ENCODE measurements around the gene TMPRSS3.
A peak's percentile ranks its signal among the peaks of the same experiment; 100 is the strongest.
"Not testable (repeated sequence)": the region's sequence is repeated elsewhere in the genome, so short reads cannot be mapped to it uniquely, and the experiment has no call there.

TMPRSS3 gene

DNA sequence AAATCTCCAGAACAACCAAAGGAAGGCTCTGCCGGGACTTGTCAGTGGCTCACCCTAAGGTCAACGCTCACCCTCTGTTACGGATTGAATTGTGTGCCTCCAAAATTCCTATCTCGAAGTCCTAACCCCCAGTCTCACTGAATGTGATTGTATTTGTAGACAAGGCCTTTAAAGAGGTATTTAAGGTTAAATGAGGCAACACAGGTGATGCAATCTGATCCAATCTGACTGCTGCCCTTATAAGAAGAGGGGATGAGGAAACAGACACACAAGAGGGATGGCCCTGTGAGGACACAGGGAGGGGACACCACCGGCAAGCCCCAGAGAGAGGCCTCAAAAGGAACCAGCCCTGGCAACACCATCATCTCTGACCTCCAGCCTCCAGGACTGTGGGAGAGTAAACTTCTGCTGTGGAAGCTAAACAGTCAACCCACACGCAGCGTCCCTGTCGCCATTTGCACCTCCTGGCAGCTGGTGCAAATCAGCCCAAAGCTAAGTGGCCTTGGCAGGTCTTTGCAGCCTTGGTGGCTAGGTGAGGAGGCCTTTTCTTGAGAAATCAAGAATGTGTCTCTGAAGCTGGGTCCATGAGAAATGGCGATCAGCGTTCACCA is 32.1 kb upstream of the TMPRSS3 start:
- DNase-seq (ENCODE audit: low read depth in 2 of 2), result no peak

DNA sequence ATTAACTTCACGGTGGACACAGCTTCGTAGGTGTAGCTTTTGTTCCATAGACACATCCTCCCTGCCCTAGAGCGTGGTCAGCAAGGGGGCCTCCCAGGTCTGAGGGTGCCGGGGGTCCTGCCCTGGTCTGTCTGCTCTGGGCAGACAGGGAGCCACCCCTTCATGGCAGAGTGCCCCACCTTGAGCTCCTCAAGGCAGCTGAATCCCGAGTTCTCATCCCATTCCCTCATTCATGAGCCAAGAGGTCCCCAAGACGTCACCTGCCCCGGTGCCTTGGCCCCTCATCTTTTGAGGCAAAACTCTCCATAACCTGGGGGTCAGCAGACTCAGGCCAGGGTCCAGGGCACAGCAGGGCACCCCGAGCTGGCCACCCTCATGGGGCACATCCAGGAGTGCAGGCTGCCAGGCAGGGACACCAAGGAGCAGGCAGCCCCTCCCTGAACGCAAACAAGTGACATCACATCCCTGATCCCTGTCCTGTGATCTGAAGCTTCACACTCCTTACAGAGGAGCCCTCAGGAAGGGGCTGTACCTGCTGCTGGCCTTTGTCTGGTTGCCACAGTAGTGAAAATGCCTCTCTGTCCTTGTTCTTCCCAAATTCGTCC is 31.1 kb upstream of the TMPRSS3 start:
- no peak for DNase-seq (ENCODE audit: low read depth in 2 of 2)

DNA sequence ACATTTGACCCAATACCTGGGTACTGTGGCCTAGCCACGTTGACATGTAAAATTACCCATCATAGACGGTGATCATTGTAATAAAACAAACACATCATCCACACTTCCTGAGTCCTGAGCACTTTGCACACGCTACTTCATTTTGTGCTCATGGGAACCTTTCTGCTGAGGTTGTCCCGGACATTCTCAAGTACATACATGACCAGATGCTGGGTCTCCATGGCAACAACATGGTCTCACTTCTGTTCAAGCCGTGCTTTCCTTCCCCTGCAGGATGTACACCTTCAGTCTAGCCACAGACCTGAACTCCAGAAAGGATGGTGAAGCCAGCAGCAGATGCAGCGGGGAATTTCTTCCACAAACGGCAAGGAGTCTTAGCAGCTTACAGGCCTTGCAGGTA is 30.6 kb upstream of the TMPRSS3 start:
- DNase-seq (ENCODE audit: low read depth in 2 of 2), result no peak

DNA sequence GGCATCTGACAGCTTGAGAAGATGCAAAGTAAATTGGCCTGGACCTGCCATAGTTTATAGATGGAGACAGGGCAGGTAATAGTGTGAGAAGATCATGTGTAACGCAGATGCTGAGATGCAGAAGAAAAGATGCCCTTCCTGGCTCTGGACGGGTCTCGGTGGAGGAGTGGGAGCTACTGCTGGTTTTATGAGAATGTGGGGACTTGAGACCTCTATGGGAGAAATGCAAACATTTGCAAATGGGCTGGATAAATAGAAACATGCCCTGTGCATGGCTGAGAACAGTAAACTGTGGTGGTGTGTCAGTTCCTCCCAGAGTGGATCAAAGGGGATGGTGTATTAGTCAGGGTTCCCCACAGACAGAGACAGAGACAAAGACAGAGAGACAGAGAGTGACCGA is 29.7 kb upstream of the TMPRSS3 start:
- no peak for DNase-seq (ENCODE audit: low read depth in 2 of 2)

DNA sequence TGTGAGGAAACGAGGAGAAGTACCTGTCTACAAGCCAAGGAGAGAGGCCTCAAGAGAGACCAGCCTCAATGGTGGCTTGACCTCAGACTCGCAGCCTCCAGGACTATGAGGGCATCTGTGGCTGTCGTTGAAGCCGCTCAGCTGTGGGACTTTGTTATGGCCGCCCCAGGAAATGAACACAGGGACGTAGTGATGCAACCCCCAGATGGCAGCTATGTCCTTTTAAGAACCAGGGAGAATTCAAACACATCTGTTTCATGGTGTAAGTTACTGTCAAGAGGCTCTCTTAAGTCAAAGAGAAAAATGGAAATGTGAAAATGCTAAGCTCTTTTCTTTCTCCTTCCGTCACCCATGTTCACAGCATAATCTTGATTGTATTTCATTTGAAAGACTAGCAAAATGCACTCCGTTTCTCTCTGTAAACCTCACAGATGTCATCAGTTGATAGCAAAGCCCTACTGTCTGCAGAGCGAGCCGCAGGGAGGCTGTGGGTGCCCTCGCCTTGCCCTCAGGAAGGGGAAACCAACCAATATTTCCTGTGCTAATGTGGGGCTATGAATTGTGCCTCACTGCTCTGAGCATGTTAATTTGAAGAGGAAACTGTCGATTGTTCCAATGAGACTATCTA is 29.2 kb upstream of the TMPRSS3 start:
- DNase-seq (ENCODE audit: low read depth in 2 of 2), result no peak

DNA sequence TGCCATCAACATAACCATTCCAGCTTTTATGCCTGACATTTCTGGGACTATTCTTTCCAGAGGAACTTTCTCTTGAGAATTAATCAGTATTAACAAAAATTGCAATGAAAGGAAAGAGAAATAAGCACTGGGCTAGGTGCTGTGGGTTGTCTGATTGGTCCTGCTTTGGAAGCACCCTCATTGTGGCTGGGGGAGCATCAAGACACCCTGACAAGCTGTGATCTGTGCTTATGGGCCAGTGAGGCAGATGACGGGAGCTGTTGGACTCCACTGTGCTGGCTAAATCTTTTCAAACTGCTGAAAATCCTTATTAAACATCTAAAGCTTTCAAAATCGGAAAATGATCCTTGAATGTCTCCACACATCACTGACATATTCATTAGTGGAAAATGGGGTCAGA is 27.8 kb upstream of the TMPRSS3 start:
- no peak for DNase-seq (ENCODE audit: low read depth in 2 of 2)

DNA sequence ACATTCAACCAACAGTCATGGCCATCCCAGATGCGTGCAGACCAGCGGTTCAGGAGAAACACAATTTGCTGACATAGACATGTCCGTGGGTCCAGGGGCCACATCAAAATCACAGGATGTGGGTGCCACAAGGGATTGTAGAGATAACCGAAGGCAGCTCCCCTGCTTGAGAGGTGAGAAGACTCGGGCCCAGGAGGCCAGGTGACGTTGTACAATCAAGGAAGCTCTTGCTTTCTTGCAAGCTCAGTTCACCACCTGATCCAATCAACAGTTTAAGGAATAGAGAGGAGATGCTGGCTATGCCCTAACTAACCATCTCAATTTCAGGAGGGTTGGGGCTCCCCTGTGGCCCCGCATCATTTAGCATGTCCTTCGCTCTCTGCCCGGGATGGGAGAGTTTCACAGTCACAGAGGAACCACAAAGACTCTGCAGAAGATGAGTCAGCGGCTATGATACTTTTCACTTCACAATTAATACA is 27.4 kb upstream of the TMPRSS3 start:
- DNase-seq (ENCODE audit: low read depth in 2 of 2), result no peak

DNA sequence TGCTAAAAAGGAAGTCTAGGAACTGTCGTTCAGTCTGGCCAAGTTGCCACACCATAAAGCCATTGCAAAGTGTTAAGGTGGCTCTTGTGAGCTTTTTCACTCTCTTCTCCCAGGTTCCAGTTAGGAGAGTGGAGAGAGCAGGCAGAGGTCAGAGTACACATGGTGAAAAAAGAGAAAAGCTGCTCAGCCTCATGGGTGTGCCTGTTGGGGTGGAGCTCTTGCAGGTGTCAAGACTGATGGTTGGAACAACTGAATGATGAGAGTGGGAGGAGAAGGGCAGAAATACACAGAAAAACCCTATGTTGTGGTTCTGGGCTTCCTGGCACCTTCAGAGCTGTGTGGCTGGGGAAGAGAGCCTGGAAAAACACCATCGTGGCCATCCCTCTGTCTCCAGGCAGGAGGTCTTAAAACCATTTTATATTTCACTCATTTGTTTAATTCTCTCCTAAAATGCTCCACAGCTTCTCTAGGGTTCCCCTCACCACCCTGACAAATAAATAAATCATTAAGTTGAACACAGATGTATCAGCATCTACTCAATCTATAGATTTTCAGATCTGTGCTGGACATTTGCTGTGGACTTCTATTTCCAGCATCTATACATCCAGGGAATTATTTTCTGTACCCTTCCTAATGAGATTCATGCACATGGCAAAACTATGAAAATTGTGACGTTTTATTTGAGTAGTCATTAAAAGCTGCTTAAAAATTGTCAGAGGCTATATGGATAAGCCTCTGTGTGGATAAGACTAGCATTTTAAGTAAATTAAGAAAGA is 25.4 kb upstream of the TMPRSS3 start:
- DNase-seq (ENCODE audit: low read depth in 2 of 2), result no peak

DNA sequence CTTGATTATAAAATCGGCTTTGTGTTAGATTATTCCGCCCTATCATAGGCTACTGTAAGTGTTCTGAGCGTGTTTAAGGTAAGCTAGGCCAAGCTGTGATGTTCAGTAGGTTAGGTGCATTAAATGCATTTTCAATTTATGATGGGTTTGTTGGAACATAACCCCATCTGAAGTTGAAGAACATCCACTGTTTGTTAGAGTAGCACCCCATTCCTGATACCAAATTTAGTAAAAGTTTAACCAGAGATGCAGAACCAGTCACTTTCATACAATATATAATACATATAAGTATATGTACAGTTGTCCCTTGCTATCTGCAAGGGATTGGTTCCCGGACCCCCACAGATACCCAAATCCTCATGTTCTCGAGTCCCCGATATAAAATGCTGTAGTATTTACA is 24.0 kb upstream of the TMPRSS3 start:
- no peak for DNase-seq (ENCODE audit: low read depth in 2 of 2)

DNA sequence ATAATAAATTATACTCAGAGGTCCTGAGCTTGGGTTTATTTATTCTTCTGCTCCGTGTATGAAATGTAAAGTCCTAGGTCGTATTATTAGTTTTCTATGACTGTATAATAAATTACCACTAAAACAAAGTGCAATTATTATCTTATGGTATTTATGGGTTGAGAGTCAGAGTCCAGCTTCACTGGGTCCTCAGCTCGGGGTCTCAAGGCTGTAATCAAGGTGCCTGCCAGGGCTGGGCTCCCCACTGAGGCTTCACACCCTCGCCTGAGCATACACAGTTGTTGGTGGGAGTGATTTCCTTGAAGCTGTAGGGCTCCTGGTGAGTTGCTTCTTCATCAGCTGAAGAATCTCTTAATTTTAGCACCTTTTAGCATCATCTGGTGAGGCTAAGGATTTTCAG is 23.0 kb upstream of the TMPRSS3 start:
- no peak for DNase-seq (ENCODE audit: low read depth in 2 of 2)

DNA sequence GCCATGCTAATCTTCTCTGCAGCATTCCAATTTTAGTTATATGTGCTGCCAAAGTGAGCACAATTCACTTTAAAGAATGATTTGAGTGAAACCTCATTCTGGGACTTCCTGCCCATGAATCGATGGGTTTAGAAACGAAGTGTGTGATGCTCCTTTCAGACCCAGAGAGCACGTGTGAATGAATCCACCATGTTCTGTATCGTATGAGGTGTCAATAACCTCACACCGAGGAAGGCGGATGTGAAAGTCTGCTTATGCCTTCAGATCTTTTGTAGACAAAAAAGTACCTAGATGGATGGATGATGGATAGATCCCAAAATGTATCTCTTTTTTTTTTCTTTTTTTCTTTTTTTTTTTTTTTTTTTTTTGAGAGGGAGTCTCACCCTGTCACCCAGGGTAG is 21.7 kb upstream of the TMPRSS3 start:
- no peak for DNase-seq (ENCODE audit: low read depth in 2 of 2)

DNA sequence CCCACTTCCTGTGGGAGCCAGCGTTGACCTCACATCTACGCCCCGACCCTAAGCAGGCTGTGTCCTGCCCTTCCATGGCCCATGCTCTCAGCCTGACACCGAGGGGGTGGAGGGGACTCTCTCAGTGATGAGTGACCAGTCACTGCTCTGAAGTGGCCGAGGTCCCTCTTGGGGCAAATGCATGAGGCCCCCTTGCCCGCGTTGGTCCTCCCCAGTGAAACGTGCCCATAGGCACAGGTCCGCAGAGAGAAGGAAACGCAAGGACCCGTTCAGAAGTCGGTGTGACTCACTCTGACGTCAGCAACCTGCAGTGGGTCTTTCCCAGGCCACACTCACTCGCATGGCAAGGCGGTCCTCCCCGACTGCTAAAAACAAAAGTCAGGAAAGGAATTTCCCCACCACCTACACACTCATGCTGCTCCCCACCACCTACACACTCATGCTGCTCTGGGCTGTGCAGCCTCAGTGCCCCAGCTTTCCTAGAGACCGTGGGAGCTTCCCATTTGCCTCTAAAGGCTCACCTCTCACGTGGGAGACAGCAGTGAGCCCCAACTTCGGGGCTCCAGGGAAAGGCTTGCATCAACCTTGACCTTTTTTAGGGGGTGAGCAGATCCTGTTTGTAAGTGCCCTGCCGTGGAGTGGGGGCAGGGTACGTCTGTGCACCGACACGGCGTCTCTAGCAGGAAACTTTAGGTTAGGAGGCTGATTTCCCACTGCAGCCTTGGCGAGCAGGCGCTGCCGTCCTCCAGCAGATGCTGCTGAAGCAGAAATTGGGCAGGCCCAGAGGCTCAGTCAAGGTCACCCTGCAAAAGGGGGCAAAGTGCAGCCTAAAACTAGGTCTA is 19.3 kb upstream of the TMPRSS3 start:
- DNase-seq (ENCODE audit: low read depth in 2 of 2), result peak; percentile 86 to 93

DNA sequence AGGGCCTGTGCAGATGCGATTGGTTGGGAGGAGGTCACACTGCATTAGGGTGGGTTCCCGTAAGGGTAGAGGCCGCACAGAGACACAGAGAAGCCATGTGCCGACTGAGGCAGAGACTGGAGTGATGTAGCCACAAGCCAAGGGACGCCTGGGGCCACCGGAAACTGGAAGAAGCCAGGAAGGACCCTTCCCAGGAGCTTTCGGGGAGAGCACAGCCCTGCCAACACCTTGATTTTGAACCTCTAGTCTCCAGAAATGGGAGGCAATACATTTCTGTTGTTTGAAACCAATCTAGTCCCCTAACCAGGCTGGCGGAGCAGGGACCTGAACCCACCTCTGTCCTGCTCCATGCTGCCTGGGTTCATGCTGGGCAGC is 18.7 kb upstream of the TMPRSS3 start:
- DNase-seq (ENCODE audit: low read depth in 2 of 2), result no peak

DNA sequence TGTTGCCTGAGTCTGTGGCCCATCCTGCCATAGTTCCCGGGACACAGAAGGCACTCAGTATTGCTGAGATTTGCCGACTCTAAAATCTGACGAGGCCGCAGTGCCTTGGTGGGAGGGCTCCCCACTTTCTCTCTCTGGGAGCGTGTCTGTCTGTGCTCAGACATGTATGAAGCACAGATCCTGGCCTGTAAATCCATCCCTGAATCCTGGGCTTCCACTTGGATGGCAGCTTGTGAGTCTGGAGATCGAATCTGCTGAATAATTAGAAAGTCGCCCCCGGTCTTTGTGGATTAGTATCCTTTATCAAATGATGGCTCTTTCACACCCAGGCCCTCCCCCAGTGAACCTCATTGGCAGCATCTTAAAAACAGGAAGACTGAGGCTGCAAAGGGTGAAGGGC is 18.2 kb upstream of the TMPRSS3 start:
- no peak for DNase-seq (ENCODE audit: low read depth in 2 of 2)

DNA sequence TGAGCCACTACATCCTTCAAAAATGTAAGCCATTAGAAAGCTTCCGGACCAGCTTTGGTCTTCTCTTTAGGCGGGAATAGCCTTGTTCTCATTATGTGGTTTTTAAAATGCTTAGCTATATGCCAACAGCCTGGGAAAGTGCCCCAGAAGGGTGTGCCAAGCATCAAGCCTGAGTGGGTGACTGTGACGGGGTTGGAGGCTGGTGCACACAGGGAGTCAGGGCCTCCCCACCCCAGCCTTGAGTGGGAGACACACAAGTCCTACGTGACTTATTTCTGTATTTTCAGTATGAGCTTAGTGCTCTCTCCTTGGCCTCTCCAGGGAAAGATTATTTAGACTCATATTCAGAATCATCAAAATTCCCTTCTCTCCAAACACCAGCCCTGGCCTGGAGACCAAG is 17.6 kb upstream of the TMPRSS3 start:
- DNase-seq (ENCODE audit: low read depth in 2 of 2), result no peak

DNA sequence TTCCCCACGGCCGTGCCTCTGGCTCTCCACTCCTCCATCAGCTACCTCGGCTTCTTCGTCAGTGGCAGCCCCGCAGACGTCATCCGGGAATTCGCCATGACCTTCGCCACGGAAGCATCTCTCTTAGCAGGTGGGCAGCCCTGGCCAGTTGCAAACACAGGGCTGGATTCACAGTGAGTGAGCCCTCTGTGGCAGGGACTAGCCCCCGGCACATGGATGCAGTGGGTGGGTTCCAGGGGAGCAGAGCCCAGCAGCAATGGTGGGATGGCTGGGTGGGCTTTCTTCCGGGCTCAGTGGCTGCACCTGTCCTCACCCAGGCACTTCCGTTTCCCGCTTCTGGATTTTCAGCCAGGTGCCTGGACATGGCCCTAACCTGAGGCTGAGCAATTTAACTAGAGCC is 17.2 kb upstream of the TMPRSS3 start:
- no peak for DNase-seq (ENCODE audit: low read depth in 2 of 2)

DNA sequence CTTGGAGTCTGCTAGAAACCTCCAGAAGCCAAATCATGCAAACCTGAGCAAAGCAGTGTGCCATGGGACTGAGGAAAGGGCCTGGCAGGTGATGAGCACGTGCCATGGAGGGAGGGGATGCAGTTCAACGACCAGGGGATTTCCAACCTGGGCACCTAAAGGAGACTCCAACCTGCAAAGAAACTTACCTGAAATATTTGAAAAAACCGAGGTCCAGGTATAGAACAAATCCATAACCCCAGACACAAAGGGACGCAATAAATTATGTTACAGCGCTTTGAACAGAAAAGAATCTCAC is 16.7 kb upstream of the TMPRSS3 start:
- DNase-seq (ENCODE audit: low read depth in 2 of 2), result no peak

DNA sequence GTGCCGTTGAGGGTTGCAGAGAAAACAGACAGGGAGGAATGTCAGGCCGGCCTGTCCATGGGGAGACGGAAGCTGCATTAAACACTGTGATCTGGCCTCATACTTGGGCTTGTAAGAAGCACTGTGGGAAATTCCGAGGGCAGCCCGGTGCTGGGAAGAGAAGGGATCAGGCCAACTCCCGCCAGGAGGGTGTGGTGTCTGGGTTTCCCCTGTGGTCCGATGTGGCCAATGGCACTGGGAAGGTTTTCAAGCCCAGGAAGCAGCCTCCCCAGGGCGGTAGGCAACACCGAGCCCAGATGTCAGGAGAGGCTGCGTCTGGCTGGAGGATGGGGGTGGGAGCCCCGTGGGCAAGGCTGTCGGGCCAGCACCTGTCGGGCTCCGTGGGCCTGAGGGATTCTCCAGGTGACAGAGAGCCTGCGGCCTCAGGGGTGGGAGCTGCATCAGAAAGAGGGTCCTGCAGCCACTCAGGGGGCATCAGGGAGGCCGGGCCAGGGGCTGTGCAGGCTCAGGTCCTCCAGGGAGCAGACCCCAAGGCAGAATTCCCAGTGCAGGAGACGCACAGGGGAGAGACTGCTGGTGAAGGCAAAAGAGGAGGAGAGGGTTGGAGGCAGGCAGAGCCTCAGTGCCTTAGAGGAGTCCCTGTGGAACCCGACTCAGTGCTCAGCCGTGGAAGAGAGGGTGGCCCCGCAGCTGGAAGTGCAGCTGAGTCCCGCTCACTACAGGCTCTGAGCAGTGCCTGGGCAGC is 16.2 kb upstream of the TMPRSS3 start:
- no peak for DNase-seq (ENCODE audit: low read depth in 2 of 2)

DNA sequence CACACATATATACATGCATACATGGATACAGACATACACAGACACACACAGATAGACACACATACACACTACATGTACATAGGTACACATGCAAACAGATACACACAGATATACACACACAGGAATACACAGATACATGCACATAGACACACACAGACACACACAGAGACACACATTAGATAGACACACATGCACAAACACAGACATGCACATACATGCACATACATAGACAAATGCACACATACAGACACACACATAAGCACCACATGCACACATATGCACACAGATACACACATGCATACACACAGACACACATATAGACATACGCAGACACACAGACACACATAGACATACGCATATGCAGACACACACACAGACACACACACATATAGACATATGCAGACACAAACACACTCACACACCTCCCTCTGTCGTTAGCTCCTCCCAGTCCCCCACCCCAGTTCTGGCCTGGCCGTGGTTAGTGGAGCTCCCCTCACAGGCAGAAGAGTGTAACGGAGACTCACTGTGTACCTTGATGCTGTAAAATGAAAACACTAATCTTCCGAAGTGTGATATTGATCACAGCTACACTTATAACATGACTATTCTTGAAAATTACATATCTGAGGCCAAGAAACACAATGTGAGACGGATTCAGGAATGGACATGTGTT is 15.5 kb upstream of the TMPRSS3 start:
- no peak for DNase-seq (ENCODE audit: low read depth in 2 of 2)

DNA sequence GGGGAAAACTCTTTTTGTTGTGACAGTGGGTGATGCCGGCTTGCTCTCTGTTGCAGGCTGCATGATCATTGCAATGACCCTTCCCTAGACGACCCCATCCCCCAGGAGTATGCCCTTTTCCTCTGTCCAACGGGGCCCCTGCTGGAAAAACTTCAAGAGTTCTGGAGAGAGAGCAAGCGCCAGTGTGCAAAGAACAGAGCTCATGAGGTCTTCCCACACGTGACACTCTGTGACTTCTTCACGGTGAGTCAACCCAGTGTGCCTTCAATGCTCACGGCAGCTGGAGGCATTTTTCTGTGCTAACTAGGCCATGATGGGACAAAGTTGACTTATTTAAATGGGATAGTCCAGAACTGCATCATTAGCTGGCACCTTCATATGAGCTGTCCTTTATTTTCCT is 13.5 kb upstream of the TMPRSS3 start:
- no peak for DNase-seq (ENCODE audit: low read depth in 2 of 2)

DNA sequence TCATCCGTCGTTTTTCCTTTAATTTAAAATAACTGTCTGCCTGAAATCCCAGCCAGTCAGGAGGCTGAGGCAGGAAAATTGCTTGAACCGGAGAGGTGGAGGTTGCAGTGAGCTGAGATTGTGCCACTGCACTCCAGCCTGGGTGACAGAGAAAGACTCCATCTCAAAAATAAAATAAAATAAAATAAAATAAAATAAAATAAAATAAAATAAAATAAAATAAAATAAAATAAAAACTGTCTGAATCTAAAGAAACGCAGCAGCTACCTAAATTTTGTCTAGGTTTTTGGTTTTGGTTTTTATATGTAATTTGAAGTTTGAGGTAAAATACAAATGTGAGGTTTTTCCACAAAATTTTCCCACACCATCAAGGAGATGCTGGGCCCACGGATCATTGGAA is 12.9 kb upstream of the TMPRSS3 start:
- not testable (repeated sequence) for DNase-seq (ENCODE audit: low read depth in 2 of 2)
